NCI-H187 (cell line): ENCODE data around the gene PRKCH.

Experiments used
- DNase-seq, 2 experiments: peaks; one replicate each; lab custom pipeline; 2025; lab: John Stamatoyannopoulos, UW

The PRKCH gene

DNA sequence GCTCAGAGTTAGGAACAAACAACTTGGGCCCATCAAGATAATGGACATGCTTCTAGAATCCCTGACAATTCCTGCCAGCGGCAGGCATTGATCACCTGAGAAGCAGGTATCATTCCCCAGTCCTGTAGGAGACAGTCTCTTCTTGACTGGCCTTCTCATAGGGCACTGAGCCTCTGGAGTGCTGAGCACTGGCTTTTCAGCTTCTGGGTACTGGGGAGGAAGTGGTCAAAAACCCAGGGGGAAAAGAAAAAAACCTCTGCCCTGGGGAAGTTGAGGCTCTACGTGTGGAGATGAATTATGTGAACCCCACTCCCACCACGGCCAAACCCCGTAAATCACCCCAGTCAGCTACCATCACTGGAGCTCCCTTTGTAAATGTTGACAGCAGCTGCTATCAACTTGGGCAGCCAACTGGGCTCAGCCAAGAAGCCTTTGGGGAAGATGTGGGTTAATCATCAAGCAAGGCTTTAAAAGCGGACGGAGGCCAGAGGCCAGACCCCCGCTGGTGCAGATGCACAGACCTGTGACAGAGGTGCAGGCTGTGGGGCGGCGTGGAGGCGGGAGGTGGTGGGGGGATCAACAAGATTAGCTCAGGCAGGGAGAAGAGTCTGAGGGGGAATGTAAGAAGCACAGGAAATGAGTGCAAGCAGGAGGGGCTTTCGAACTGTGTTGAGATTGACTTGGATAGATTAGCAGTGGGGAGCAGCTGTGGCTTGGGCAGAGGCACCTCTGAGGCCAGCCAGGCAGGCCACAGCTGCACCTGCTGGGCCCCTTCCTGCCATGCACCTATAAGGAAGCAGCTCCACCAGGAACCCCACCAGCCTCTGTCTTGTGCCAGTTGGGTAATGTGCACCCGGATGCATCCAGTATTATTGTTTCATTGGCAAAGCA is 268.6 kb downstream of the PRKCH start:
- DNase-seq, result no peak

DNA sequence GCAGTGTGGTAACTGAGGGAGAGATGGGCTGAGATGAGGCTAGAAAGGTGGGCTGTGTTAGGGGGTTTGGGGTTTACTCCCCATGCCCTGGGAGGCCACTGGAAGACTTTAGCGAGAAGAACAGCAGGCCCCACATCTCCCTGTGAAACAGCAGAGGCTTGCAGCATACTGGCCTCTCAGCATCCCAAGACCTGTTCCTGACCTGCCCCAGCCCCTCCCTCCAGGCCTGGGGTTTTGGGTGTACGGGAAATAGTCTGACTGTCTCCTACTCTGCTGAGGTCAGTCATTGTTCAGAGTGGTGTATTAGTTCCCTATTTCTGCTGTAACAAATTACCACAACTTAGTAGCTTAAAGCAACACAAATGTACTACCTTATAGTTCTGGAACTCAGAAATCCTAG is 270.5 kb downstream of the PRKCH start:
- DNase-seq, result no peak

DNA sequence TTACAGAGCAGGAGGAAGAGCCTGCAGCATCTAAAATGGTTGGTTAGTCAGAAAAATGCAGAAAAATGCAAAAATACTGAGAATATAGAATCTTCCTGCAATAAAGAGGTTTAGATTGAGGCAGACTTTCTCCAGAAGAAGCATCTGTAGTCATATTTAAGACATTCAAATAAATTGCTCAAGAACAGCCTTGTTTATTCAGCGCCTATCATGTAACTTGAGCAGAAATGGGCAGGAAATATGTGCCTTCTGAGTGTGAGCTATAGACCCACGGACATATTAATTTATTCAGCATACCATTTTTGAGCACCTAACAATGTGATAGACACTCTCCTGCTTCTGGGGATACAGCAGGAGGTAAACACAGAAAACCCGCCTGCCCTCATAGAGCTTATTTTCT is 272.0 kb downstream of the PRKCH start:
- no peak for DNase-seq

DNA sequence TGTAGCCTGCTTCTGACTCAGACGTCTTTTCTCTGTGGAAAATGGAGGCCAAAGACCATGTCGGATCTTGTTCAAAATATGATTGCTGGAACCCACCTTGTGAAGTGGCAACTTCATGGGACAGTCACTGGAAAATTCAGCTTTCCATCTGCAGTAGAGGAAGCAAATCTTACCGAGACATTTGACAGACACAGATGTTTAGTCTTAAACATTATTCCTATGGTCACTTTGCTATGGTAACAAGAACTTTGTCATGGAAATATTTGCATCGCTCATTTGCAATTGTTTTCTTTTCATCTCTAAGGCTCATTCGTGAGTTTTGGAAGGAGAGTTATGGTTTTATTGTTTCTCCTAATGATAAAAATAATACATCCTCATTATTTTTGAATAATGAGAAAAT is 275.6 kb downstream of the PRKCH start:
- no peak for DNase-seq

DNA sequence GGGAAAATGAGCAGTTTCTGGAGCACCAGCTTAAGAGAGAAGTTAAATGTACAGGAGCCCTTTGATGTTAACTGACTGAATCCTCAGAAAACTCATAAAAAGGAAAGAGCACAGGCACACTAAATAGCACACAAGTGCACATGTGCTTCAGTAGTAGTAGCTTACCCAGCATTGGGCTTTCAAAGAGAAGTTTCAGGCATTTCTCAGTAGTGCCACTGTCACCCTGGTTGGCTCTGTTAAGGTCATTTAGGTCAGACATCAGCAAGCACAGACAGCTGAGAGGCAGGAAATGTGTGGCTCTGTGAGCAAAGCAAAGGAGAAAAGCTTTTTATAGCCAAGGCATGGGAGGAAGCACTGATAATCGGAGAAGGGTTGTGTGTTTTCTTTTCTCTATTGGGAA is 277.6 kb downstream of the PRKCH start:
- DNase-seq, result no peak

DNA sequence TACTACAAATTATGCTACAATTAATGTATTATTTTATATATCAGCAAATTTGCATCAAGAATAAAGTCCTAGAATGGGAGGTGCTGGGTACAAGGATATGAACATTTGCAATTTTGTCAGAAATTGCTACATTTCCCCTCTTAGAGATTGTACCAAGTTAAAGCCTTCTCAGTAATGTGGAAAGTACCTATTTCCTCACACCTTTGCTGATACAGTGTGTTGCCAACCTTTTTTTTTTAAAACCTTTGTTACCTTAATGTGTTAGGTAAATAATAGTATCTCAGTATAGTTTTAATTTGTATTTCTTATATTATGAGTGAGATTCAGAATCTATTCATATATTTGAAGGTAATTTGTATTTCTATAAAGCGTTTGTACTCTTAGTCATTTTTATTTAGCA is 278.6 kb downstream of the PRKCH start:
- no peak for DNase-seq
